Epithelial cell of proximal tubule (primary cell): ENCODE results near the gene CMTM2. TPM values are rescaled to one million over a fixed set of nuclear protein-coding genes. Genes with fewer than 3 reads are reported as not detected.
"Not testable (repeated sequence)": the region's sequence is repeated elsewhere in the genome, so short reads cannot be mapped to it uniquely, and the experiment has no call there.

ENCODE experiments used
- DNase-seq: peaks from one replicate; pipeline ENCODE4 v3.0.0-alpha.2; 2011; ENCODE audit warnings: low read depth
- H3K4me3 ChIP-seq: 2 replicates; pipeline ENCODE4 v1.5.1; 2011; ENCODE audit warnings: low read depth, mild to moderate bottlenecking, low read length
- total RNA-seq: library from RNA; depleted of rRNA; stranded (reverse); fragments of >200 nt; gene quantifications from 2 replicates; pipeline ENCODE4 v1.2.3, GENCODE V29; 2015
- TF ChIP-seq, protein P1 (sequence below): conservative IDR thresholded peaks from 2 replicates; pipeline ENCODE4 v1.5.1; 2012; ENCODE audit warnings: low read depth, mild to moderate bottlenecking, low read length

CMTM2 gene
- total RNA-seq, 1 donor from 2014 or later, result 1.8 TPM

DNA sequence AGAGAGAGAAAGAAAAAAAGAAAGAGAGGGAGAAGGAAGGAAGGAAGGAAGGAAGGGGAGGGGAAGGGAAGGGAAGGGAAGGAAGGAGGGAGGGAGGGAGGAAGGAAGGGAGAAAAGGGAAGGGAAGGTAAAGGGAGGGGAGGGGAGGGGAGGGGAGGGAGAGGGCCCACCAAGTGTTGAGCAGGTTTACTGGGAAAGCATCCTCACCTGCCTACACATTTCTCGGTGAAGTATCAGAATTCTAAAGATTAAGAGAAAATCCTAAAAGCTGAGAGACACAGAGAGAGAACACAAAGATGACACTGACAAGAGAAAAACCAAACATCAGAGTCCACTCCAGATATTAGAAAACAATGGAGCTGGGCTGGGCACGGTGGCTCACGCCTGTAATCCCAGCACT lies 13.0 kb downstream of the CMTM2 start:
- TF ChIP-seq, protein P1, sequence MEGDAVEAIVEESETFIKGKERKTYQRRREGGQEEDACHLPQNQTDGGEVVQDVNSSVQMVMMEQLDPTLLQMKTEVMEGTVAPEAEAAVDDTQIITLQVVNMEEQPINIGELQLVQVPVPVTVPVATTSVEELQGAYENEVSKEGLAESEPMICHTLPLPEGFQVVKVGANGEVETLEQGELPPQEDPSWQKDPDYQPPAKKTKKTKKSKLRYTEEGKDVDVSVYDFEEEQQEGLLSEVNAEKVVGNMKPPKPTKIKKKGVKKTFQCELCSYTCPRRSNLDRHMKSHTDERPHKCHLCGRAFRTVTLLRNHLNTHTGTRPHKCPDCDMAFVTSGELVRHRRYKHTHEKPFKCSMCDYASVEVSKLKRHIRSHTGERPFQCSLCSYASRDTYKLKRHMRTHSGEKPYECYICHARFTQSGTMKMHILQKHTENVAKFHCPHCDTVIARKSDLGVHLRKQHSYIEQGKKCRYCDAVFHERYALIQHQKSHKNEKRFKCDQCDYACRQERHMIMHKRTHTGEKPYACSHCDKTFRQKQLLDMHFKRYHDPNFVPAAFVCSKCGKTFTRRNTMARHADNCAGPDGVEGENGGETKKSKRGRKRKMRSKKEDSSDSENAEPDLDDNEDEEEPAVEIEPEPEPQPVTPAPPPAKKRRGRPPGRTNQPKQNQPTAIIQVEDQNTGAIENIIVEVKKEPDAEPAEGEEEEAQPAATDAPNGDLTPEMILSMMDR, result no peak
- H3K4me3 ChIP-seq, result no peak overlapping the region
- no peak for DNase-seq

DNA sequence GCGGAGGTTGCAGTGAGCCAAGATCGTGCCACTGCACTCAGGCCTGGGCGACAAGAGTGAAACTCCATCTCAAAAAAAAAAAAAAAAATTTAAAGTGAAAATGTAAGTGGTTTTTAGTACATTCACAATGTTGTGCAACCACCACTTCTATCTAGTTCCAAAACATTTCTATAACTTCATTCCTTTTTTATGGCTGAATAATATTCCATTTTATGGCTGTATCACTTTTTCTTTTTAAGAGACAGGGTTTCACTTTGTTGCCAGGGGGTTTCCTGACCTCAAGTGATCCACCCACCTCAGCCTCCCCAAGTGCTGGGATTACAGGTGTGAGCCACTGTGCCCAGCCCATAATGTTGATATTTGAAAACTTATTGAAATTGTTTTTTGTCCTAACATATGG lies 13.6 kb downstream of the CMTM2 start:
- TF ChIP-seq, protein P1, result no peak
- DNase-seq, result no peak

DNA sequence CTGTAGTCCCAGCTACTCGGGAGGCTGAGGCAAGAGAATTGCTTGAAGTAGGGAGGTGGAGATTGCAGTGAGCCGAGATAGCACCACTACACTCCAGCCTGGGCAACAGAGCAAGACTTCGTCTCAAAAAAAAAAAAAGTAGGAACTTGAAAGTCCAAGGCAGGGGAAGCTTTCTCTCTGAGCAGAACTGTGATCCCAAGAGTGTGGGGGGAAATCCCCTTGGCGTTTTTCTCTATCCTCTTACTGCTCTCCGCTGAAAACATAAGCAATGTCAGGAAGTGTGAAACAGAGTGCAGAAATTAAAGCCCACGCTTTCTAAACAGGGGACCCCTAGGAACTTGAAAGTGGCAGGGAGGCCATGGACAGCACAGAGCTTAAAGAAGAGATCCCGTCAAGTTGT lies 15.5 kb downstream of the CMTM2 start:
- TF ChIP-seq, protein P1, result no peak
- no peak for DNase-seq
- H3K4me3 ChIP-seq, result no peak overlapping the region

More for the DNA sequence above, 13.6 kb downstream of the CMTM2 start:
- H3K4me3 ChIP-seq, result no peak overlapping the region

DNA sequence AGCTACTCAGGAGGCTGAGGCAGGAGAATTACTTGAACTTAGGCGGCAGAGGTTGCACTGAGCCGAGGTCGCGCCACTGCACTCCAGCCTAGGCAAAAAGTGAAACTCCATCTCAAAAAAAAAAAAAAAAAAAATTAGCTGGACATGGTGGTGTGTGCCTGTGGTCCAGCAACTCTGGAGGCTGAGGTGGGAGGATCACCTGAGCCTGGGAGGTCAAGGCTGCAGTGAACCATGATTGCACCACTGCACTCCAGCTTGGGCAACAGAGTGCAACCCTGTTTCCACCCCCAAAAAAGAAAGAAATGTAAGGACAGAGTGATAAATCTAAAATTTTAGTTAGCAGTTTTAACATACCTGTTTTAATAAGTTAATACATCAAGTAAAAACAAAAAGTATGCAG lies 17.3 kb downstream of the CMTM2 start:
- H3K4me3 ChIP-seq, DNase-seq: not testable (repeated sequence)

DNA sequence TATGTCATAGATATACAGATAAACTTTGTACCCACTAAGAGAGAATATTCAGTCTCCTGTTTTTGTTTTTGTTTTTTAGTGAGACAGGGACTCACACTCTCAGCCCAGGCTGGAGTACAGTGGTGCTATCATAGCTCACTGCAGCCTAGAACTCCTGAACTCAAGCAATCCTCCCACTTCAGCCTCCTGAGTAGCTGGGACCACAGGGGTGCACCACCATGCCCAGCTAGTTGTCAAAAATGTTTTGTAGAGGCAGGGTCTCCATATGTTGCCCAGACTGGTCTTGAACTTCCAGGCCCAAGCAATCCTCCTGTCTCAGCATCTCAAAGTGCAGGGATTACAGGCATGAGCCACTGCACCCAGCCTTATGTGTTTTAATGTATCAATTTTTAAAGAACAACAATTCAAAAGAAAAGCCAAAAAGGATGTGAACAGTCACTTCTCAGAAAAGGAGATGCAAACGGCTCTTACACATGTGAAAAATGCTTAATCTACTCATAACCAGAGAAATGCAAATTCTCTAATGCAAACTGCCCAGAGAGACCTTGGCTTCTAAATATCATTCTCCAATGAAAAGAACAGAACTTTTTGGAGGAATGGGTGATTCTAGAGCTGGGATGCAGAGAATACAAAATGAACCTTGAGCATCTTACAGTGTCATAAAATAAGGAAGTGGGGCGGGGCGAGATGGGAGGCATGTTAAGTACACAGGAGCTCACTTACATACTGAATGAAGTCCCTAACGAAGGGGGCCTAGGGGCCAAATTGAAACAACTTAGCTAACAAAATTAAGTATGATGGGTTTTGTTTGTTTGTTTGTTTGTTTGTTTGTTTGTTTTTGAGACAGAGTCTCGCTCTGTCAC lies 18.0 kb downstream of the CMTM2 start:
- TF ChIP-seq, protein P1, result no peak
- DNase-seq, result no peak
- no peak overlapping the region for H3K4me3 ChIP-seq

DNA sequence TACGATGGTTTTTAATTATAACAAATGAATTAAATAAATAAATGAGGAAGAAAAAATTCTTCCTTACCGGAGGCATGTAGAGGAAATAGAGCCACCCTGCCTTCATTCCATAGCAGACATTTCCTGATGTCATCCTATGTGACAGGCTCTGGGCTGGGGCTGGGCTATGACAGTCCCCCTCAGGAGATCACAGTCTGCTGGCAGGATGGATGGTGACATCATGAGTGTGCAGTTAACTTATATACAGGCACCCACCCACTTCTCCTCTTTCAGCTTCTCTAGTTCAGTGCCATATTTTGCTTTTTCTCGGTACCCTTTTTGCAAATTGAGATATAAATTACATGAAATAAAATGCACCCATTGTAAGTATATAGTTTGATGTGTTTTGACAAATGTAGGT lies 18.8 kb downstream of the CMTM2 start:
- TF ChIP-seq, protein P1, result no peak
- DNase-seq, result no peak
- H3K4me3 ChIP-seq, result no peak overlapping the region

DNA sequence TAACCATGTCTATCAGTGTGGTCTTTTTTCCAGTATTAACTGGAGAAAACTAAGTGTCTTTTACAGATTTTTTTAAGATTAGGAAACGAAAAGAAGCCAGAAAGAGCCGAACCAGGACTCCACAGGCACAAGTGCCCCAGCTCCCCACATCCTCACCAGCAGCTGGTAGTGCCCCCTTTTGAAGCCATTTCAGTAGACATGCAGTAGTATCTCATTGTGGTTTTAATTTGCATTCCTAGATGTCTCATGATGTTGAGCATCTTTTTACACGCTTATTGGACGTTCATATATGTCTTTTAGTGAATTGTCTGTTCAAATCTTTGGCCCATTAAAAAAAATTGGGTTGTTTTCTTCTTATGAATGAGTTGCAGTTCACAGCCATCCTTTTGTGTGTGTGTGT lies 20.5 kb downstream of the CMTM2 start:
- TF ChIP-seq, protein P1, result no peak
- H3K4me3 ChIP-seq, result no peak overlapping the region
- no peak for DNase-seq
